HG02884 (cell line): ENCODE data around the gene HTR4.

Experiments
- ATAC-seq: cut with Tn5 transposase; IDR thresholded peaks from one replicate; pipeline ENCODE4 v1.9.1; 2021; ENCODE audit warnings: mild to moderate bottlenecking, moderate library complexity; ENCODE audit not compliant: unreplicated experiment

Gene HTR4

GRCh38 chr5:148665431-148665830 is 11.1 kb upstream of the HTR4 start:
- no peak for ATAC-seq

GRCh38 chr5:148663509-148663908 is 9.2 kb upstream of the HTR4 start:
- no peak for ATAC-seq

- no peak for ATAC-seq
Observed at GRCh38 chr5:148660346-148660660, 6.0 kb upstream of the HTR4 start.

- ATAC-seq, result no peak
Observed at GRCh38 chr5:148659641-148660345, 5.5 kb upstream of the HTR4 start.

GRCh38 chr5:148653291-148653835 is 964 bp downstream of the HTR4 start:
- no peak for ATAC-seq

- no peak for ATAC-seq
Observed at GRCh38 chr5:148651528-148651927, 2.8 kb downstream of the HTR4 start.

- no peak for ATAC-seq
Observed at GRCh38 chr5:148645527-148645926, 8.8 kb downstream of the HTR4 start.

- ATAC-seq, result no peak
Observed at GRCh38 chr5:148641735-148642134, 12.6 kb downstream of the HTR4 start.

- ATAC-seq, result no peak
Observed at GRCh38 chr5:148640471-148640870, 13.9 kb downstream of the HTR4 start.

GRCh38 chr5:148639081-148639480 is 15.2 kb downstream of the HTR4 start:
- no peak for ATAC-seq

- ATAC-seq, result no peak
Observed at GRCh38 chr5:148636353-148636752, 18.0 kb downstream of the HTR4 start.

GRCh38 chr5:148635321-148636083 is 18.8 kb downstream of the HTR4 start:
- no peak for ATAC-seq

GRCh38 chr5:148633067-148633377 is 21.3 kb downstream of the HTR4 start:
- ATAC-seq, result no peak

GRCh38 chr5:148632255-148633066 is 21.9 kb downstream of the HTR4 start:
- ATAC-seq, result no peak

GRCh38 chr5:148626986-148627385 is 27.3 kb downstream of the HTR4 start:
- ATAC-seq, result no peak

- ATAC-seq, result no peak
Observed at GRCh38 chr5:148626081-148626613, 28.2 kb downstream of the HTR4 start.

- no peak for ATAC-seq
Observed at GRCh38 chr5:148625250-148625649, 29.1 kb downstream of the HTR4 start.

GRCh38 chr5:148623741-148624140 is 30.6 kb downstream of the HTR4 start:
- no peak for ATAC-seq

- no peak for ATAC-seq
Observed at GRCh38 chr5:148623101-148623500, 31.2 kb downstream of the HTR4 start.

- no peak for ATAC-seq
Observed at GRCh38 chr5:148620696-148621095, 33.6 kb downstream of the HTR4 start.

- ATAC-seq, result no peak
Observed at GRCh38 chr5:148620091-148620490, 34.2 kb downstream of the HTR4 start.
